Measurements from ENCODE around the gene C1QTNF8. TPM values are rescaled to one million over a fixed set of nuclear protein-coding genes. Genes with fewer than 3 reads are reported as not detected.

Gene C1QTNF8
- total RNA-seq, 1 experiment from 2014 or later = not detected

GRCh38 chr16:1047801-1048200 is 48.2 kb downstream of the C1QTNF8 start:
- Histone ChIP-seq H3K23ac (ENCODE audit: insufficient read length, low read depth, low read length) (no peak overlapping the region), H3K14ac (ENCODE audit: insufficient read depth, low read length) (no peak overlapping the region), H2BK15ac (ENCODE audit: low read depth, low read length) (no peak overlapping the region), H3K9ac (ENCODE audit: extremely low read depth, insufficient read length, low read length) (no peak overlapping the region), H3K79me1 (ENCODE audit: insufficient read depth, low read depth, low read length, poor library complexity, severe bottlenecking) (no peaks in the 10 kb centered on the region), H2BK120ac (ENCODE audit: low read depth, low read length, poor library complexity, severe bottlenecking) (no peak overlapping the region), H3K9me3 (ENCODE audit: control insufficient read depth, low read depth, low read length) (no peaks in the 10 kb centered on the region), H3K23me2 (ENCODE audit: insufficient read length, low read depth, low read length, poor library complexity, severe bottlenecking) (peaks cover 4% of the 10 kb centered on the region), H3K79me2 (ENCODE audit: insufficient read depth, low read length) (no peaks in the 10 kb centered on the region), H3K4me2 (ENCODE audit: insufficient read depth, insufficient read length, low read length) (no peak overlapping the region), H4K8ac (replicated peaks; ENCODE audit: insufficient read length, low read depth, low read length) (no peak overlapping the region), H4K91ac (ENCODE audit: insufficient read length, low read depth, low read length) (no peak overlapping the region), H2BK20ac (ENCODE audit: low read depth, low read length, poor library complexity, severe bottlenecking) (no peak overlapping the region), H3K56ac (ENCODE audit: insufficient read length, low read depth, low read length) (no peak overlapping the region), H2AFZ (ENCODE audit: low read length) (no peak overlapping the region), H3K18ac (ENCODE audit: insufficient read length, low read depth, low read length) (no peak overlapping the region), H3K4ac (ENCODE audit: low read depth, low read length) (no peak overlapping the region), H3K27ac (ENCODE audit: insufficient read length, low read depth, low read length) (no peak overlapping the region), H4K20me1 (ENCODE audit: control insufficient read depth, insufficient read depth, insufficient read length) (no peaks in the 10 kb centered on the region), H3K4me1 (ENCODE audit: insufficient read depth, low read length) (no peaks in the 10 kb centered on the region), H3K27me3 (ENCODE audit: insufficient read depth, low read length) (no peaks in the 10 kb centered on the region), H2BK5ac (ENCODE audit: insufficient read length, low read length) (no peak overlapping the region), H2BK12ac (ENCODE audit: insufficient read length, low read depth, low read length) (no peak overlapping the region), H4K5ac (ENCODE audit: insufficient read length, low read depth, low read length) (no peak overlapping the region), H3T11ph (ENCODE audit: low read length) (no peak overlapping the region), H2AK5ac (ENCODE audit: insufficient read length, low read length) (no peak overlapping the region)
- Mint-ChIP-seq H3K27ac (no peak overlapping the region), H3K9me3 (no peaks in the 10 kb centered on the region), H3K36me3 (ENCODE audit: insufficient read depth in 1 of 3, low read depth in 3 of 3) (no peaks in the 10 kb centered on the region), H3K27me3 (ENCODE audit: low read depth) (peaks cover 2% of the 10 kb centered on the region; the same call in 1 of the 2 replicates), H3K4me1 (0 out of 4 replicates have a peak, but pooled peaks cover 0 to 2% of the 10 kb centered on the region in 2 experiments), H3K4me3 (no peak overlapping the region)
- no peak for DNase-seq
- WGBS (ENCODE audit: extremely low coverage, insufficient read length, low lambda C conversion rate) = no CpG with 5 or more reads among the region's 16 CpGs
- no peak for TF ChIP-seq CTCF (conservative IDR thresholded peaks at IDR 0.05)
